Fibroblast of pulmonary artery (primary cell): ENCODE measurements around the gene HOXB9.

Experiments used
- DNase-seq: peaks from one replicate; pipeline ENCODE4 v3.0.0-alpha.2; 2010; ENCODE audit warnings: low read depth
- H3K4me3 ChIP-seq: replicated peaks from 2 replicates; pipeline ENCODE4 v1.5.1; 2011; ENCODE audit warnings: low read depth, mild to moderate bottlenecking, control low read depth, low read length, moderate library complexity
- CTCF ChIP-seq: IDR thresholded peaks from 2 replicates; pipeline ENCODE4 v1.5.1; 2011; ENCODE audit warnings: mild to moderate bottlenecking, control low read depth, low read length, inconsistent platforms; ENCODE audit errors: missing control alignments

Gene HOXB9

GRCh38 chr17:48626245-48627117, at the start of gene HOXB9:
Gene HOXB9, minus strand, starts transcription at chr17:48626358. Its CDS starts 89 bp downstream, at chr17:48626269.
- H3K4me3 ChIP-seq, result no peak within 1 kb of the TSS

GRCh38 chr17:48672340-48672739, 46.2 kb upstream of the HOXB9 start:
- DNase-seq, result no peak
- TF ChIP-seq CTCF, result no peak
- H3K4me3 ChIP-seq, result no peak overlapping the region

More at GRCh38 chr17:48626245-48627117, at the start of gene HOXB9:
- peak; percentile 29 for DNase-seq
- TF ChIP-seq CTCF, result no peak

- TF ChIP-seq CTCF, result peak; percentile 92
- DNase-seq, result peak; percentile 78
- peak overlapping the region; percentile 40 for H3K4me3 ChIP-seq
Observed at GRCh38 chr17:48671697-48672171, 45.6 kb upstream of the HOXB9 start.

GRCh38 chr17:48663134-48663924, 37.2 kb upstream of the HOXB9 start:
- DNase-seq, result no peak
- no peak for TF ChIP-seq CTCF
- H3K4me3 ChIP-seq, result no peak overlapping the region

- H3K4me3 ChIP-seq, result no peak overlapping the region
- no peak for TF ChIP-seq CTCF
- DNase-seq, result no peak
Observed at GRCh38 chr17:48655913-48656312, 29.8 kb upstream of the HOXB9 start.

GRCh38 chr17:48649741-48650140, 23.6 kb upstream of the HOXB9 start:
- no peak for TF ChIP-seq CTCF
- no peak overlapping the region for H3K4me3 ChIP-seq
- no peak for DNase-seq
